HTR-8/SVneo (cell line): Measurements from ENCODE around the gene SIMC1.
A peak's percentile ranks its signal among the peaks of the same experiment; 100 is the strongest.
"Not testable (repeated sequence)": the region's sequence is repeated elsewhere in the genome, so short reads cannot be mapped to it uniquely, and the experiment has no call there.

ENCODE experiments used
- DNase-seq: peaks from one replicate; pipeline ENCODE4 v3.0.0; 2011; ENCODE audit warnings: low spot score, mixed read lengths; ENCODE audit not compliant: insufficient read length
- FAIRE-seq: peaks from 2 replicates; lab custom pipeline; 2011; peaks lifted over from hg19 to GRCh38; lab: Jason Lieb, UNC

SIMC1 gene

GRCh38 chr5:176266448-176266847 lies 28.2 kb downstream of the SIMC1 start:
- not testable (repeated sequence) for DNase-seq

DNA sequence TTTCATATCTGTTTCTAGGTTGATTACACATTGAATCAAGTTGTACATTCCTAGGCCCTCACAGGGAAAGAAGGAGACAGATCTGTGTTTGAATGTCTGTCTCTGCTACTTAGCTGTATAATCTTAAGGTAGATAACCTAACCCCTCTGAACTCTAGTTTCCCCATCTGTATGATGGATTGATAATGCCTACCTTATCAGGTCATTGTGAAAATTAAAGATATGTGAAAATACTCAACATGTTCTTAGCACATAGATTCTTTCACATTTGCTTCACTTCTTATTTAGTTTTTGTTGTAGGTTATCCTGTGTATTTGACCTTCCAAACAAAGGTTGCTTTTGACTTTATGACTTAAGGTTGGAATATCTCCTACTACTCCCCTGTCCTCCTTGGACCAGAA lies 50.8 kb downstream of the SIMC1 start:
- not testable (repeated sequence) for FAIRE-seq, DNase-seq

More at GRCh38 chr5:176266448-176266847, 28.2 kb downstream of the SIMC1 start:
- FAIRE-seq: not testable (repeated sequence)

DNA sequence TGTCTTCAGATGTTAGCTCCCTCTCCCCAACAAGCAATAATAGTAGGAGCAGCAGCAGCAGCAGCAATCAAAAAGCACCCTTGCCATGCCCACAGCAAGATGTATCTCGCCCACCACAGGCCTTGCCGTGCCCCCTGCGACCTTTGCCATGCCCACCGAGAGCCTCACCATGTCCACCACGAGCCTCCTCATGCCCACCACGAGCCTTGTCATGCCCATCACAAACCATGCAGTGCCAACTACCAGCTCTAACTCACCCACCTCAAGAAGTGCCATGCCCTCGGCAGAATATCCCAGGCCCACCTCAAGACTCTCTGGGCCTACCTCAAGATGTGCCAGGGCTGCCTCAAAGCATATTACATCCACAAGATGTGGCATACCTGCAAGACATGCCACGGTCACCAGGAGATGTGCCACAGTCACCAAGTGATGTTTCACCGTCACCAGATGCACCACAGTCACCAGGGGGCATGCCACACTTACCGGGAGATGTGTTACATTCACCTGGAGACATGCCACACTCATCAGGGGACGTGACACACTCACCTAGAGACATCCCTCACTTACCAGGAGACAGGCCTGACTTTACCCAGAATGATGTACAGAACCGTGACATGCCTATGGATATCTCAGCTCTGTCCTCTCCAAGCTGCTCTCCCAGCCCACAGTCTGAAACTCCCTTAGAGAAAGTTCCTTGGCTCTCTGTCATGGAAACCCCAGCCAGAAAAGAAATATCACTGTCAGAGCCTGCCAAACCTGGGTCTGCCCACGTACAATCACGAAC lies 52.0 kb downstream of the SIMC1 start:
- peak; percentile 80 for FAIRE-seq
- not testable (repeated sequence) for DNase-seq

DNA sequence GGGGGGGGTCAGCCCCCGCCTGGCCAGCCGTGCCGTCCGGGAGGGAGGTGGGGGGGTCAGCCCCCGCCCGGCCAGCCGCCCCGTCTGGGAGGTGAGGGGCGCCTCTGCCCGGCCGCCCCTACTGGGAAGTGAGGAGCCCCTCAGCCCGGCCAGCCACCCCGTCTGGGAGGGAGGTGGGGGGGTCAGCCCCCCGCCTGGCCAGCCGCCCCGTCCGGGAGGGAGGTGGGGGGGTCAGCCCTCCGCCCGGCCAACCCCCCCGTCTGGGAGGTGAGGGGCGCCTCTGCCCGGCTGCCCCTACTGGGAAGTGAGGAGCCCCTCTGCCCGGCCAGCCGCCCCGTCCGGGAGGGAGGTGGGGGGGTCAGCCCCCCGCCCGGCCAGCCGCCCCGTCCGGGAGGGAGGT lies 67.1 kb downstream of the SIMC1 start:
- FAIRE-seq, DNase-seq: not testable (repeated sequence)

DNA sequence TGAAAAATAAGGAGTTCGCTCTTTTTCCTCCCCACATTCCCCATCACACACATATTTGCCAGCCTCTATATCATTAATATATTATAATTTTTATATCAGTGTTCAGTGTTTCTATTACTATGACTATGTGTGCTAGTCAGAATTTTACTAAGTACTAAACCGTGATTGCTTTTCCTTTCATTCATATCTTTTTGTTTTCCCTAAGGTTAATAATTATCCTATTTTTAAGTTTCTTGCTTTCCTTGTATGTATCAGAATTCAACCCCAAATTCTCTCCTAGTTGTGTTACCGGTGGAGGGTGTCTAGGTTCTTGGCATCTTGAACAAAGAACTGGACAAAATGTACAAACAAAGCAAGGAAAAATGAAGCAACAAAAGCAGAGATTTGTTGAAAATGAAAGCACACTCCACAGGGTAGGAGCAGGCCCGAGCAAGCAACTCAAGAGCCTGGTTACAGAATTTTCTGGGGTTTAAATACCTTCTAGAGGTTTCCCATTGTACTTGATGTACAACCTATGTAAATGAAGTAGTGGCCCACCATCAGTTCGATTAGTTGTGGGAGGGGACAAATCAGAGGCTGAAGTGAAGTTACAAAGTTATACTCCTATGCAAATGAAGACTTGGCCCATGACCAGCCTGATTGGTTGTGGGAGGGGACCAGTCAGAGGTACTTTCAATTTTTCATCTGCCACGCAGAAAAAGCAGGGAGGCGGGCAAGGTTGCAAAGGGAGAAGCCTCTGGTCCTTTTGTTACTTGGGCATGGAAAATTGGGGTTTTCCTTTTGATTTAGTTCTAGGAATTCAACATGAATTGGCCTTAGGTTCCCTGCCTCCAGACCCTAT lies 79.5 kb downstream of the SIMC1 start:
- DNase-seq (no peak), FAIRE-seq (no peak)

- no peak for FAIRE-seq
- no peak for DNase-seq
Measured at GRCh38 chr5:176319827-176320554, 81.8 kb downstream of the SIMC1 start.

- DNase-seq (no peak), FAIRE-seq (no peak)
Measured at GRCh38 chr5:176320577-176320976, 82.4 kb downstream of the SIMC1 start.

- no peak for DNase-seq
- FAIRE-seq: no peak
Measured at GRCh38 chr5:176334031-176334770, 96.0 kb downstream of the SIMC1 start.

DNA sequence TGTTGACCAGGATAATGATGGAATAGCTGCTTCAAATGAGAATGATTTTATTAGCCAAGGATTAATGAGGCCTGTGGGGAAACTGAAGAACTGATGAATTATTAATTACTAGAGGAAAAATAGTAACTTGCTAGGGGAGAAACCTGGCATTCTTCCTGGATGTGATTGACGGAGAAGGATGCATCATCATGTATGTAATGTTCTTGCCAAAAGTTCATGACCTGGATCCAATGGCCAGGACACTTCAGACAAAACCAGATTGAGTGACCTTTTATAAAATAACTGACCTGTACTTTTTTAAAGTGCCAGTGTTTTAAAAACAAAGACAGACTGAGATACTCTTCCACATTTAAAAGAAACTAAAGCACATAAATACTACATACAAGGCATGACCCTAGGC lies 99.7 kb downstream of the SIMC1 start:
- FAIRE-seq (no peak), DNase-seq (no peak)

DNA sequence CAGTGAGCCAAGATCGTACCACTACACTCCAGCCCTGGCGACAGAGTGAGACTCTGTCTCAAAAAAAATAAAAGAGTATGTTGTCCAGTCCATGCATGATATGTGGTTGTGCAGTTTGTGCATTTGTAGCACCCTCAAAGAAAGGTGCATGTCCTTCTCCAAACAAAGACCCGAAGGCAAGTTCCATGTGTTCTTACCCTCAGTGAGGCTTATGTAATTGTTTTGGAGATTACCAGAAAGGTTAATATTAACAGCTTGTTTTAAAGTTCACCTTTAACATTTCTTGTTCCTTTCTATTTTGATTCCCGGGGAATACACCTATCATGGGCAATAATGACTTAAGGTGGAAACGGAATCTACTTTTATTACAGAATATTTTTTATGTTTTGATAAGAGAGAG lies 101.1 kb downstream of the SIMC1 start:
- no peak for FAIRE-seq
- DNase-seq: no peak

GRCh38 chr5:176341325-176342157 lies 103.3 kb downstream of the SIMC1 start:
- DNase-seq (no peak), FAIRE-seq (no peak)

DNA sequence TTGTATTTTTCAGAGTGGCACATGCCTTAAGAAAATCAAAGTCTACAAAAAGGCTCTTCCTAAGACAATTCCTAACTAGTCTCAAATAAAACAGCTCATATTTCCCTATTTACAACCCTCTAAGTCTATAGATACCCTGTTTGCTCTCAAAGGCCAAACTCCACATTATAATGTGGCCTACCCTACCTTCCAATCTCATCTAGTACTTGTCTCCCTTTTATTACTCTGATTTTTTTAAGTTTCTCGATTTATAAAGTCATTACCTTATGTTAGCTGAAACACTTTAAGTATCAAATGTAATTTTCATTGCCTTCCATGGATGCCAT lies 103.9 kb downstream of the SIMC1 start:
- DNase-seq (no peak), FAIRE-seq (no peak)

- FAIRE-seq (no peak), DNase-seq (no peak)
Measured at GRCh38 chr5:176342766-176343458, 104.7 kb downstream of the SIMC1 start.

- FAIRE-seq (no peak), DNase-seq (no peak)
Measured at GRCh38 chr5:176350416-176350815, 112.2 kb downstream of the SIMC1 start.

- DNase-seq (no peak), FAIRE-seq (peak; percentile 9)
Measured at GRCh38 chr5:176352116-176352878, 114.1 kb downstream of the SIMC1 start.

DNA sequence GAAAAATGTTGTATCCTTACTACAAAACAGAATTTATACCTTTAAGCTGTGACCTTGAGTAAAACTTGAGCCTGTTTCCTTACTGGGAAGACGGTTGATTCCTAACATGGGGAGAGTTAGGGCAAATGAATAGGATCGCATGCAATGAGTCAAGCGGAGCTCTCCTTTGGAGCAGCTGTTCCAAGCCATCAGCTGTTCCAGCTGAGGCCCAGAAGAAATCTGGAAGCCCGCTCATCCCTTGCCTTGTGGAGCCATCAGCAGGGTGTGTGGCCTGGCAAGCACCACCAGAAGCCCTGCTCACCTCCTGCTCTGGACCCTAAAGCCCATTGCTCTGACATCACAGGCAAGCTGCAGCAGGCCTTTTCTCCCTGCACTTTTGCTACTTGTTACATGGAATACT lies 115.3 kb downstream of the SIMC1 start:
- FAIRE-seq (no peak), DNase-seq (no peak)

GRCh38 chr5:176355400-176356178 lies 117.4 kb downstream of the SIMC1 start:
- DNase-seq: no peak
- no peak for FAIRE-seq
